Measurements from ENCODE around the gene HIVEP3.

The HIVEP3 gene

GRCh38 chr1:41779360-41779759 is 139.4 kb downstream of the HIVEP3 start:
- no peak for DNase-seq

GRCh38 chr1:41777695-41778094 is 141.0 kb downstream of the HIVEP3 start:
- peak; percentile 54 for DNase-seq

DNA sequence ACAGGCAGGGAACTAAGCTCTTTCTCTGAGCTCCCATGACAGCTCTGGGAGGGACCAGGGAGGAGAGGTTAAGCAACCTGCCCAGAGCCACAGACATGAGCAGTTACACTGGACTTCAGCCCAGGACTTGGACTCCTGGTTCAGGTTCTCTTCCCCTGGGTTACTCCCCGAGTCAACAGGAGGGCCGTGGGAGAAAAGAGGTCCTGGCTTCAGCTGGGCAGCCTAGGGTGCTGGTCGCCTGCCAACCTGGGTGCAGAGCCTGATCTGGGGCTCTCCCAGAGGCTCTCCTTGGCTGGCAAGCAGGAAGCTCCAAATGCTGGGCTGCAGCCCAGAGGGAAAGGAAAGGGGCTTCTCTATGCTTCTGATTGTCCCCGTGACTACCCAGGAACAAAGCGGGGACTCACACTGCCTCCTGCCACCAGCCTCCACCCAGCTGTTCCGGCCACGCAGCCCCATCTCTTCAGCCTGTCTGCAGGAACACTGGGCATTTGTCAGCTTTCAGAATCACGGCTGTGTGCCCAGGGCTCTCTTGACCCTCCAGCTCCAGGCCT is 141.8 kb downstream of the HIVEP3 start:
- no peak for DNase-seq

DNA sequence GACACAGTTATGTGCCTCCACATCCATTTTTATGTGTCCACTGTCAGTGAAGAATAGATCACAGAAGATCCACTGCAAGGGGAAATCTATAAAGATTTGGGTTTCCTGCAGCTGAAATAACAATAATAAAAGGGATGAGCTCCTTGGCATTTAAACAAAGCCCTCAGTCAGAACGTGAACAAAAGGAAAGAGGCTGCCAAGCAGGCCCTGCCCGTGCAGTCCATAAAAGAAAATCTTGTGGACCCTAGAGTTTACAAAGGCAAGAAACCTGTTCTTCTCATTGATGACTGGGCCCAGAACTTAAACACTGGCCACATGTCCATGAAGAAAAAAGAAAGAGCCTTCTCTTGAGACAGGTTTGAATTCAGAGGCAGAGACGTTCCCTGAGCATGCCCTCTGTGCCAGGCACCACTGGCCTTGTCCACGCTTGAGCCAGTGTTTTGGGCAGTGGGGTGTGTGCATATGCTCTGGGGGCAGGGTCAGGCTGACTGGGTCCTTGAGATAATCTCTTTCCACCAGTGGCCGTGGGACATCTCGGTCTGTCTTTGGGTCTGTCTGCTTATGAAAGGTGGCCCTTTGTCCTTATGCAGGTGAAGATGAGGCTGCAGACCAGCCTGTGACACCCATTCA is 142.7 kb downstream of the HIVEP3 start:
- DNase-seq: no peak

DNA sequence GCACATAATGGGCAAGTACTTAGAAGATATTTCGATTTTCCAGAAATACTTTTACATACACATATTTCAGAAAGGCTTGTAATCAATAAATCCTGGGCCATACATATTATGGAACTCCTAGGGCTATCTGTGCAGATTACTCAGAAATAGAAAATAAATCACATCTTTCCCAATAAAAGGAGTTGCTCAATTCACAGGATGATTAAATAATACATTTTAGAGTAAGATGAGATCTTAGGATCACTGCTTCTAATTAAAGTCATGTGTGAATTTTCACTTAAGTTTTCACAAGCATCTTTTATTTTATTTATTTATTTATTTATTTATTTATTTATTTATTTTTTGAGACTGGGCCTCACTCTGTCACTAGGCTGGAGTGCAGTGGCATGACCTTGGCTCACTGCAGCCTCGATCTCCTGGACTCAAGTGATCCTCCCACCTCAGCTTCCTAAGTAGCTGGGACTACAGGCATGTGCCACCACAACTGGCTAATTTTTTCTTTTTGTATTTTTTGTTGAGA is 144.2 kb downstream of the HIVEP3 start:
- DNase-seq: no peak

GRCh38 chr1:41773842-41774241 is 144.9 kb downstream of the HIVEP3 start:
- DNase-seq: no peak

DNA sequence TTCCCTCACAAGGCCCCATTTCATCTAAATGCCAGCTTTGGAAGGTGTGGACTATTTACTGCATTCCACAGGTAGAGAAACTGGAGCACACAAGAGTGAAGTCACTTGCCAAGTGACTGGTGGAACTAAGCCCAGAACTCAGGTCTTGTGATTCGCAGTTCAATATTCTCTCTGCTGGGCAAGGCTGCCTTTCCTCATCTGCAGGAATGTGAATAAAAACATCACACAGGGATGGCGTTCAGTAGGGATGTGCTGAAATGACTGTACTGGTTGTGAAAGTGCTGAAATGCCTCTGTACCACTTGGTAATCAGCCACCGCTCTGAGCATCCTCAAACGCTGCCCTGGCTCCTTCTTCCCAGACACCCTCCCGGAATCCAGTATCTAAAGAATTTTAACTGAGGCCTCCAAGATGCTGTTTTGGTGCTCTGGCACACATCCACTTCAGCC is 145.6 kb downstream of the HIVEP3 start:
- no peak for DNase-seq

GRCh38 chr1:41769068-41769467 is 149.7 kb downstream of the HIVEP3 start:
- no peak for DNase-seq

GRCh38 chr1:41768583-41768982 is 150.1 kb downstream of the HIVEP3 start:
- no peak for DNase-seq

GRCh38 chr1:41767534-41768525 is 150.9 kb downstream of the HIVEP3 start:
- no peak for DNase-seq

GRCh38 chr1:41766546-41766945 is 152.2 kb downstream of the HIVEP3 start:
- no peak for DNase-seq

DNA sequence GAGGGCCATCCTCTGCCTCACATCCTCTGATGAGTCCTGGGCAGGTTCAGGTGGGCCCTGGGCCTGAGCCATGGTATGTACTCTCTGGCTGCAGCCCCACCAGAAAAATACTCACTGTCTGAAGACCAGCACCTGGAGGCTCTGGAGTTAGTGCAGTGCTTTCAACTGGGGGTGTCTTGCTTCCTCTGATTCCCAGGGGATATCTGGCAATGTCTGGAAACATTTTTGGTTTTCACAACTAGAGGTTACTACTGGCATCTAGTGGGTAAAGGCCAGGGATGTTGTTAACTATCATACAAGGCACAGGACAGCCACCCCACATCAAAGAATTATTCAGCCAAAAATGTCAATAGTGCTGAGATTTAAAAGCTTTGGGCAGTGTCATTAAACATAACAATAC is 152.7 kb downstream of the HIVEP3 start:
- DNase-seq: no peak

DNA sequence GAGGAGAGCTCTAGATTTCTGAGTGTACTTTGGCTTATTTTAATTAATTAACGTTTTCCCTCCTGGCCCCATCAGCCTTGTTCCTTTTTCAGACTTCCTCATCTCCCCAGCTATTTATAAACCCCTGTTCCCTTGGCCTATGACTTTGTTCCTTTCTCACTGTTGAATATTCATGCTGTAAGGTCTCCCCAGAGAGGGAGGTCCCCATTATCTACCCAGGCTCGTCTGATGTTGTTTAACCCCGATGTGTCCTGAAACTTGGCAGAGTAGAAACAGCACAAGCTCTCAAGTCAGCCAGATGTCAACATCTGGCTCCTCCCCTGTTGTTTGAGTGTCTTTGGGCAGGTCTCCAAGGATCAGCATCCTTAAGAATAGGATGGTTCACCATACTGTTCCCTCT is 153.6 kb downstream of the HIVEP3 start:
- DNase-seq: no peak

DNA sequence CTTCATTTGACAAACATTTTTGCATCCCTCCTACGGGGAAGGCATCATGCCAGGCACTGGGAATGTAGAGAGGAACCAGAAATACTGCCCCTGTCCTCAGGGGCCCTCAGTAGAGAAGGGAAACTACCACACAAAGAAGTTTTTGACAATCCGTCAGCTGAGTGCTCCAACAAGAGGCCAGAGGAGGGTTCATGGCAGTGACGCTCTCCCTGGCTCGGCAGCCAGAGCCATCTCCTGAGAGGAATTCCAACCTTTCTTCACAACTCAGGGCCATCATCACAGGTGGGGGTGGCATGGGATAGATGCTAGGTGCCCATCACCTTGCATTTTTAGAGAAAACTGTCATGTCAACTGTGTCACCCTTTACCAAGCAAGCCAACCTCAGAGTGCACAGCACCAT is 154.1 kb downstream of the HIVEP3 start:
- DNase-seq: no peak

DNA sequence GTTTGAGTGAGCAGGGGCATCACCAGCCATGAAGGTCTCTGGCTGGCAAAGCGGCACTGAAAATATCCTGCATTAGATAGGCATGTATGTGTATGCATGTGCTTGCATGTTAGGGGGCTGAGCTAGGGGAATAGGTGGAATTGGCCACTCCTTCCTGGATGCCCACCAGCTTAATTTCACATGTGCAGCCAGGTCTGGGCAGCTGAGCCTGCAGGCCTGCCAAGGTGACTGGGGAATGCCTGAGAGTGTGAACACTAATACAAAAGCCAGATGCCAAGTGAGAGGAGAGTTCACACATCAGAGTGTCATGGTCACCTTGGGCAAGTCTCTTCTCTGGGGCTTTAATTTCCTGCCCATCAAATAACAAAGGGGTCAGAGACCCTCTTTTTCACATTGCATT is 155.9 kb downstream of the HIVEP3 start:
- DNase-seq: no peak

DNA sequence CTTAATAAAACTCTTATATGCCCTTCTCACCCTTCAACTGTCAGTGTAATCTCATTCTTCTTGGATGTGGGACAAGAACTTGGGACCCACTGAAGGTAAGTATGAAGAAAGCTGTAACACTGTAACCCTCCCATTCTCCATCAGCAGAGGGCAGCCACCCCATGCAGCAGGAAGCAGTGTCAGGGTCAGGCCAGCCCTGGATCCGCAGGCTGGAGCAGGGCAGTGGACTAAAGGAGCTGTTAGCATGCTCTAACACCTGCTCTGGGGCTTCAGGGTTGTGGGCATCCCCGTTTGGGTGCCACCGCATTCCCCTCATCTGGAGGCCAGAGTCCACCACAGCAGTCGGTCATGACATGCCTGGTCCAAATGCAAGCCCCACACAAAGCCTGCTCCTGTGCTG is 156.5 kb downstream of the HIVEP3 start:
- no peak for DNase-seq

DNA sequence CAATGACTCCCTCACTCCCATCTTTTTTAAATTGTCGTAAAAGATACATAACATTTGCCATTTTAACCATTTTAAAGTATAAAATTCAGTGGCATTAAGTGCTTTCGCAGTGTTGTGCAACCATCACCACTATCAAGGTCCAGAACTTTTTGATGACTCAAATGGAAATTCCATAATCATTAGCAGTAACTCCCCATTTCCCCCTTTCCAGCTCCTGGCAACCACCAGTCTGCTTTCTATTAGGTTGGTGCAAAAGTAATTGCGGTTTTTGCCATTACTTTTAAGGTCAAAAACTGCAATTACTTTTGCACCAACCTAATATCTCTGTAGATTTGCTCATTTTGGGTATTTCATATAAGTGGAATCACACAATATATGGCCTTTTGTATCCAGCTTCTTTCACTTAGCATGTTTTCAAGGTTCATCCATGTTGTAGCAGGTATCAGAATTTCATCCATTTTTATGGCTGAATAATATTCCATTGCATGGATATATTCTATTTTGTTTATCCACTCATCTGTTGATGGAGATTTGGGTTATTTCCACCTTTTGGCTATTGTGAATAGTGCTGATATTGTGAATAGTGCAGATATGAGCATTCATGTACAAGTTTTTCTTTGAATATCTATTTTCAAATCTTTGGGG is 159.7 kb downstream of the HIVEP3 start:
- no peak for DNase-seq

DNA sequence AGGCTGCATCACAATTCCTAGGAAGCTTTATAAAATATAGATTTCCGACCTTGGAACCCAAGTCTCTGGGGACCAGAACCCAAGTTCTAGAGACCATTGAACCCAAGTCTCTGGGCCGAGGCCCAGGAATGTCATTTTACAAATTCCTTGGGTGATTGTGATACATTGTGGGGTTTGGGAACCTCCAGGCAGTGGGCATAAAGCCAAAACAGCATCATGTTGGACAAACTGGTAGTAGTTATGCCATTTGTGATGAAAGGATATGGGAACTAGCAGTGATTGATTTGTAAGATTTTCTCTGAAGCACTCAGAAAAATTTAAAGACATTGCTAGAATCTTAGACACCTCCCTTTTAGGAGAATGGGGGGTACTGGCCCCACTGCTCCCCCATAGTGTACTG is 160.2 kb downstream of the HIVEP3 start:
- no peak for DNase-seq

- no peak for DNase-seq
Observed at GRCh38 chr1:41754540-41754939, 164.2 kb downstream of the HIVEP3 start.

GRCh38 chr1:41752514-41753170 is 166.1 kb downstream of the HIVEP3 start:
- DNase-seq: no peak

GRCh38 chr1:41751804-41752513 is 166.8 kb downstream of the HIVEP3 start:
- no peak for DNase-seq
